HG02943 (cell line): ENCODE data around the gene PRSS1.

Experiments
- ATAC-seq: cut with Tn5 transposase; IDR thresholded peaks from one replicate; pipeline ENCODE4 v1.9.1; 2021; ENCODE audit warnings: mild to moderate bottlenecking, low read depth, moderate library complexity; ENCODE audit not compliant: unreplicated experiment

Gene PRSS1

DNA sequence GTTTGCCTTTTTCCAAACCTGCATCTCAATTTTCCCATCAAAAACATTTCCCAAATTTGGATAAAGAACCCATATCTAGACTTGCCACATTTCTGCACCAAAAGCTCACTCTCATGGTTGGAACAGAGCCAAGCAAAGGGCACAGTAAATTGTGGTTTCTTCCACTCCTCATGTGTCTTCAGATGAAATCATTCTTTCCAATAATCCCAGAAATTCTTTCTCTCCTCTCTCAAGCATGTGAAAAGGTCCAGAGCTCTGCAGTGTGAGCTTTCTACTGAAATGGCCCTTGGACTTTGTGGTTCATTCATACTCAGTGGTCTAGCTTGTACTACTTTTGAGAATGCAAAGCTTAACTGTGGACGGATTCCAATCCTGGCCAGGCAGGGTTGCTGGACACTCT lies 41.3 kb downstream of the PRSS1 start:
- ATAC-seq = no peak

GRCh38 chr7:142791502-142791901 lies 42.2 kb downstream of the PRSS1 start:
- ATAC-seq = no peak

- ATAC-seq = no peak
Observed at GRCh38 chr7:142792129-142792528, 42.9 kb downstream of the PRSS1 start.

DNA sequence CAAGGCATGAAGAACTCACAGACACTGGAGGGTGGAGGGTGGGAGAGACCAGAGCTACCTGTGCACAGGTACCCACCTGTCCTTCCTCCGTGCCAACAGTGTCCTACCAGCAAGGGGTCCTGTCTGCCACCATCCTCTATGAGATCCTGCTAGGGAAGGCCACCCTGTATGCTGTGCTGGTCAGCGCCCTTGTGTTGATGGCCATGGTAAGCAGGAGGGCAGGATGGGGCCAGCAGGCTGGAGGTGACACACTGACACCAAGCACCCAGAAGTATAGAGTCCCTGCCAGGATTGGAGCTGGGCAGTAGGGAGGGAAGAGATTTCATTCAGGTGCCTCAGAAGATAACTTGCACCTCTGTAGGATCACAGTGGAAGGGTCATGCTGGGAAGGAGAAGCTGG lies 43.3 kb downstream of the PRSS1 start:
- no peak for ATAC-seq

DNA sequence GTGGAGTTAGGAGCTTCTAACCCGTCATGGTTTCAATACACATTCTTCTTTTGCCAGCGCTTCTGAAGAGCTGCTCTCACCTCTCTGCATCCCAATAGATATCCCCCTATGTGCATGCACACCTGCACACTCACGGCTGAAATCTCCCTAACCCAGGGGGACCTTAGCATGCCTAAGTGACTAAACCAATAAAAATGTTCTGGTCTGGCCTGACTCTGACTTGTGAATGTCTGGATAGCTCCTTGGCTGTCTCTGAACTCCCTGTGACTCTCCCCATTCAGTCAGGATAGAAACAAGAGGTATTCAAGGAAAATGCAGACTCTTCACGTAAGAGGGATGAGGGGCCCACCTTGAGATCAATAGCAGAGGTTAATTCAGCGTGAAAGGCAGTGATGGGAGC lies 43.9 kb downstream of the PRSS1 start:
- no peak for ATAC-seq

- no peak for ATAC-seq
Observed at GRCh38 chr7:142795339-142795863, 46.1 kb downstream of the PRSS1 start.

DNA sequence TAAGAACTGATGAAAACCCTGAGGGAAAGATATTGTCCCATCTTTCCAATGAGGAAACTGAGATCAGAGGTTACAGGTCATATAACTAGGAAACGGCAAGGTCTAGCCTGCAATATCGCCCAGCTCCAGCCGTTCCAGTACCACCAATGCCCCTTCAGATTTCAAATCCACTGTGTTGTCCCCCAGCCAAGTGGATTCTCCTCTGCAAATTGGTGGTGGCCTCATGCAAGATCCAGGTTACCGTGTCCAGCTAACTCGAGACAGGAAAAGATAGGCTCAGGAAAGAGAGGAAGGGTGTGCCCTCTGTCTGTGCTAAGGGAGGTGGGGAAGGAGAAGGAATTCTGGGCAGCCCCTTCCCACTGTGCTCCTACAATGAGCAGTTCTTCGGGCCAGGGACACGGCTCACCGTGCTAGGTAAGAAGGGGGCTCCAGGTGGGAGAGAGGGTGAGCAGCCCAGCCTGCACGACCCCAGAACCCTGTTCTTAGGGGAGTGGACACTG lies 46.8 kb downstream of the PRSS1 start:
- ATAC-seq = no peak

DNA sequence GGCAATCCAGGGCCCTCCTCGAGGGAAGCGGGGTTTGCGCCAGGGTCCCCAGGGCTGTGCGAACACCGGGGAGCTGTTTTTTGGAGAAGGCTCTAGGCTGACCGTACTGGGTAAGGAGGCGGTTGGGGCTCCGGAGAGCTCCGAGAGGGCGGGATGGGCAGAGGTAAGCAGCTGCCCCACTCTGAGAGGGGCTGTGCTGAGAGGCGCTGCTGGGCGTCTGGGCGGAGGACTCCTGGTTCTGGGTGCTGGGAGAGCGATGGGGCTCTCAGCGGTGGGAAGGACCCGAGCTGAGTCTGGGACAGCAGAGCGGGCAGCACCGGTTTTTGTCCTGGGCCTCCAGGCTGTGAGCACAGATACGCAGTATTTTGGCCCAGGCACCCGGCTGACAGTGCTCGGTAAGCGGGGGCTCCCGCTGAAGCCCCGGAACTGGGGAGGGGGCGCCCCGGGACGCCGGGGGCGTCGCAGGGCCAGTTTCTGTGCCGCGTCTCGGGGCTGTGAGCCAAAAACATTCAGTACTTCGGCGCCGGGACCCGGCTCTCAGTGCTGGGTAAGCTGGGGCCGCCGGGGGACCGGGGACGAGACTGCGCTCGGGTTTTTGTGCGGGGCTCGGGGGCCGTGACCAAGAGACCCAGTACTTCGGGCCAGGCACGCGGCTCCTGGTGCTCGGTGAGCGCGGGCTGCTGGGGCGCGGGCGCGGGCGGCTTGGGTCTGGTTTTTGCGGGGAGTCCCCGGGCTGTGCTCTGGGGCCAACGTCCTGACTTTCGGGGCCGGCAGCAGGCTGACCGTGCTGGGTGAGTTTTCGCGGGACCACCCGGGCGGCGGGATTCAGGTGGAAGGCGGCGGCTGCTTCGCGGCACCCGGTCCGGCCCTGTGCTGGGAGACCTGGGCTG lies 47.5 kb downstream of the PRSS1 start:
- ATAC-seq = peak; percentile 40

- peak; percentile 37 for ATAC-seq
Observed at GRCh38 chr7:142797391-142798377, 48.4 kb downstream of the PRSS1 start.

DNA sequence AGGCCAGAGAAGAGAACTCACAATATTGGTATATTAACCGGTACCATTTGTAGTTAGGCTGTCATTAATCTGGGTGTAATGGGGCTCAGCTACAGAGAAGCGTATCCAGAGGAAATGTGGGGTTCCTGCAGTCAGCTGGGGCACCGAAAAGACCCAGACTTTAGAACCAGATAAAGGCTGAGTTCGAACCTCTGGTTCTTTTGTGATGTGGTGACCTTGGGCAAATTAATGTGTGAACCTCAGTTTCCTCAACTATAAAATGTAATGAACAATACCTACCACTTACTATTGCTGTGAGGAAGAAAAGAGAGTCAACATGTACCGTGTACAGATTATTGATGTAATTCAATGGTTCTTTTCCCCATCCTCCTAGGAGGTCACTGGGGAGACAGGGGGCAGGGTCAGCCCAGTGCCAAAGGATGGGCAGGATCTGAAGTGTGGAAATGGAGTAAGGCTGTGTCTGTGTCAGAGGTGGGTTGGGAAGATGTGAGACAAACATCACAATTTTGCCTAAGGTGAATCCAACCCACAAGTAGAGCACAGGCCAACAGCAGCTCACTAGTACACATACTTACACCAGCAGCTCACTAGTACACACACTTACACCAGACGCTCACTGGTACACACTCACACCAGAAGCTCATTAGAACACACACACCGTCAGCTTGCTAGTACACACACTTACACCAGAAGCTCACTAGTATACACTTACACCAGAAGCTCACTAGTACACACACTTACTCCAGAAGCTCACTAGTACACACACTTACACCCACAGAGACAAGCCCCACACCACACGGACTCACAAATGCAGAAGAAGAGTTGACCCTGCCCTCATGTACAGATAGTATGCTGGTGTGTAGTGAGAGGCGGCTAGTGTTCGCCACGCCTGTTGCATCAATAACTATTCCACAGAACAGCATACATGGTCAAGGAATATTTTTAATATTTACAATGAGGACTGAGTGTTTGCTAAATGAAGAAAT lies 49.5 kb downstream of the PRSS1 start:
- ATAC-seq = no peak

DNA sequence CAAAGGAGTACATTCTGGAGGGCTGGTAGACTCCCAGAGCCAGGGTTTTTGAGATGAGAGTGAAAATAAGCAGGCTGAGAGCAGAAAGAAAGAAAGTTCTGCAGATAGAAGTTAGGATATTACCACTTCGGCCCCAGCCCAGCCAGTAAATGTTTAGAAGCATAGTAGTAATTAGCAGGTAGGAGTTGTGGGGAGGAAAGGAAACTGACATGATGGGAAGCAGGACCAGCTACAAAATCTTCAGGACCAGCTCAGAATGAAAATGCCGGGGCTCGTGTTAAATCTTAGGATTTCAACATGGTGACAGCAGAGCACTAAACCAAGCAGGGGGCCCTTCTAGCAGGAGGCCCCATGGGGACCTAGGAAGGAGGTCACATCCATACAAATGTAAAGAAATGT lies 50.2 kb downstream of the PRSS1 start:
- no peak for ATAC-seq

GRCh38 chr7:142800088-142800487 lies 50.8 kb downstream of the PRSS1 start:
- no peak for ATAC-seq

- ATAC-seq = no peak
Observed at GRCh38 chr7:142800699-142801260, 51.5 kb downstream of the PRSS1 start.

DNA sequence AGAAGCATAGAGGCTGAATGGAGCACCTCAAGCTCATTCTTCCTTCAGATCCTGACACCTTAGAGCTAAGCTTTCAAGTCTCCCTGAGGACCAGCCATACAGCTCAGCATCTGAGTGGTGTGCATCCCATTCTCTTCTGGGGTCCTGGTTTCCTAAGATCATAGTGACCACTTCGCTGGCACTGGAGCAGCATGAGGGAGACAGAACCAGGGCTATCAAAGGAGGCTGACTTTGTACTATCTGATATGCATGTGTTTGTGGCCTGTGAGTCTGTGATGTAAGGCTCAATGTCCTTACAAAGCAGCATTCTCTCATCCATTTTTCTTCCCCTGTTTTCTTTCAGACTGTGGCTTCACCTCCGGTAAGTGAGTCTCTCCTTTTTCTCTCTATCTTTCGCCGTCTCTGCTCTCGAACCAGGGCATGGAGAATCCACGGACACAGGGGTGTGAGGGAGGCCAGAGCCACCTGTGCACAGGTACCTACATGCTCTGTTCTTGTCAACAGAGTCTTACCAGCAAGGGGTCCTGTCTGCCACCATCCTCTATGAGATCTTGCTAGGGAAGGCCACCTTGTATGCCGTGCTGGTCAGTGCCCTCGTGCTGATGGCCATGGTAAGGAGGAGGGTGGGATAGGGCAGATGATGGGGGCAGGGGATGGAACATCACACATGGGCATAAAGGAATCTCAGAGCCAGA lies 52.5 kb downstream of the PRSS1 start:
- no peak for ATAC-seq

- no peak for ATAC-seq
Observed at GRCh38 chr7:142802301-142802700, 53.0 kb downstream of the PRSS1 start.
